ENCODE results near the gene KPTN.

DNA sequence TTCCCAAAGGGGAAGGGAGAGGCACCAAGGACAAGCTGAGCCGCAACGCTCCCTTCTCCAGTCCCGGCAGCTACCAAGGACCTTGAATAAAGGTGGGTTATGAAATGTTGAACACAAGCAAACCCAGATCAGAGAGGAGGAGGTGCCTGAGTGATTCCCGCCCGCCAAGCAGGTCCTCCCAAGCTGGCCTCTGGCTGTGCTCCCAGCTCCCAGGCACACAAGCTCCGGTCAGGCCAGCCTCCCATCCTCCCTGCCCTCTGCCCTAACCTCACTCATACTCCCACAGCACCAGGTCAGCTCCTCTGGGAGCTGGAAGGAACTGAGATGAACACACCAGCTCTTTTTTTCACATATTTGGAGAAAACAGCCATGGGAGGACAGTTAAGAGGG, 27.1 kb upstream of the KPTN start:
- TF ChIP-seq ZNF274 (IDR thresholded peaks at IDR 0.05; ENCODE audit: low read depth, low read length), result no peak
- no peak for TF ChIP-seq SUZ12 (IDR thresholded peaks at IDR 0.05; ENCODE audit: extremely low read depth, insufficient read depth, insufficient read length)
